C4-2B (cell line): Measurements from ENCODE around the gene ARHGAP35.

Experiments
- CTCF ChIP-seq: fragments of 450-650 bp; conservative IDR thresholded peaks from 2 replicates; pipeline ENCODE4 v1.5.1; 2017; ENCODE audit warnings: mild to moderate bottlenecking
- ZFX ChIP-seq: fragments of 450-650 bp; IDR thresholded peaks from 2 replicates; pipeline ENCODE4 v1.6.1; 2017

DNA sequence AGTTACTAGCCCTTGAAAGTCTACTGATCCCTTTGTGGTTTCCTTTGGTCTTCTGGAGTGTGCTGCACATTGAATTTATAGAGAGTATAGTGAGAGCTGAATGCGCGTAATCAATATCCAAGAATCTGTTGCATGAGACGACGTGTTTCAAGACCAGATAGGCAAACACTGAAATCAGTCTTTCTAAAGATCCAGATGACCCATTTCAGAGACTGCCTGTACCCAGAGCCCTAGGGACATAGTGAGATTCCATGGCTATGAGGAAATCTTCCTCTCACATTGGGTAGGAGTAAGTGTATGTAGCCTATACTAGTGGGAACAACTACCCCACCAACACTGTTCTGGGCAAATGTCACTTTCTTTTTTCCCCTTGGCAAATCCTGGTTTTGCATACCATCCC, 48.6 kb downstream of the ARHGAP35 start:
- TF ChIP-seq CTCF (no peak), ZFX (no peak)
